ENCODE results near the gene PCSK5.
"Not testable (repeated sequence)": the region's sequence is repeated elsewhere in the genome, so short reads cannot be mapped to it uniquely, and the experiment has no call there.

Gene PCSK5

GRCh38 chr9:76271755-76272154 lies 381.3 kb downstream of the PCSK5 start:
- no peak for DNase-seq

- no peak for DNase-seq
Observed at GRCh38 chr9:76289042-76289441, 398.6 kb downstream of the PCSK5 start.

GRCh38 chr9:76289703-76290102 lies 399.2 kb downstream of the PCSK5 start:
- DNase-seq: no peak

GRCh38 chr9:76290555-76290954 lies 400.1 kb downstream of the PCSK5 start:
- no peak for DNase-seq

- DNase-seq: no peak
Observed at GRCh38 chr9:76292246-76292645, 401.8 kb downstream of the PCSK5 start.

GRCh38 chr9:76292658-76293057 lies 402.2 kb downstream of the PCSK5 start:
- DNase-seq: no peak

GRCh38 chr9:76294301-76294700 lies 403.8 kb downstream of the PCSK5 start:
- DNase-seq: no peak

GRCh38 chr9:76296561-76297310 lies 406.3 kb downstream of the PCSK5 start:
- no peak for DNase-seq

GRCh38 chr9:76297721-76298239 lies 407.3 kb downstream of the PCSK5 start:
- DNase-seq: peak; percentile 32

- DNase-seq: no peak
Observed at GRCh38 chr9:76298521-76299144, 408.2 kb downstream of the PCSK5 start.

GRCh38 chr9:76302543-76302942 lies 412.1 kb downstream of the PCSK5 start:
- no peak for DNase-seq

GRCh38 chr9:76302947-76303550 lies 412.6 kb downstream of the PCSK5 start:
- DNase-seq: peak; percentile 34

- not testable (repeated sequence) for DNase-seq
Observed at GRCh38 chr9:76307047-76307446, 416.6 kb downstream of the PCSK5 start.

- no peak for DNase-seq
Observed at GRCh38 chr9:76310577-76310976, 420.1 kb downstream of the PCSK5 start.

GRCh38 chr9:76310991-76311390 lies 420.5 kb downstream of the PCSK5 start:
- DNase-seq: no peak

GRCh38 chr9:76311537-76311936 lies 421.1 kb downstream of the PCSK5 start:
- DNase-seq: no peak

GRCh38 chr9:76313771-76314170 lies 423.3 kb downstream of the PCSK5 start:
- DNase-seq: no peak

GRCh38 chr9:76314321-76314720 lies 423.8 kb downstream of the PCSK5 start:
- no peak for DNase-seq

GRCh38 chr9:76316069-76316468 lies 425.6 kb downstream of the PCSK5 start:
- DNase-seq: no peak

- not testable (repeated sequence) for DNase-seq
Observed at GRCh38 chr9:76319466-76319865, 429.0 kb downstream of the PCSK5 start.

GRCh38 chr9:76321195-76321828 lies 430.8 kb downstream of the PCSK5 start:
- no peak for DNase-seq

- no peak for DNase-seq
Observed at GRCh38 chr9:76322810-76323209, 432.3 kb downstream of the PCSK5 start.

GRCh38 chr9:76323490-76323889 lies 433.0 kb downstream of the PCSK5 start:
- DNase-seq: no peak
